ENCODE measurements around the gene SLTM. TPM values are rescaled to one million over a fixed set of nuclear protein-coding genes. Genes with fewer than 3 reads are reported as not detected.
"Not testable (repeated sequence)": the region's sequence is repeated elsewhere in the genome, so short reads cannot be mapped to it uniquely, and the experiment has no call there.

SLTM gene
- total RNA-seq, 2 experiments from 2014 or later, result 75.7 to 79.2 TPM

- DNase-seq; H3K4me1 Mint-ChIP-seq (ENCODE audit: low read depth); H3K9me3 Mint-ChIP-seq; H3K27ac Mint-ChIP-seq; intact Hi-C loops (cut with micrococcal nuclease); H3K36me3 Mint-ChIP-seq; POLR2A ChIA-PET; H3K27me3 Mint-ChIP-seq; CTCF ChIA-PET; H3K4me3 Mint-ChIP-seq: not testable (repeated sequence)
These were observed 99.6 kb downstream of the SLTM start for GRCh38 chr15:58833681-58834426.

GRCh38 chr15:58830556-58830955 is 102.9 kb downstream of the SLTM start:
- no peaks in the 10 kb centered on the region for H3K27me3 Mint-ChIP-seq
- H3K27ac Mint-ChIP-seq, result no peak overlapping the region
- ChIA-PET CTCF (no interaction called here), POLR2A (no interaction called here)
- no peak for DNase-seq
- no peak overlapping the region for H3K4me3 Mint-ChIP-seq
- peaks cover 17% of the 10 kb centered on the region for H3K36me3 Mint-ChIP-seq
- no peaks in the 10 kb centered on the region for H3K4me1 Mint-ChIP-seq (ENCODE audit: low read depth)
- intact Hi-C loops (cut with micrococcal nuclease), result no loop called here
- no peaks in the 10 kb centered on the region for H3K9me3 Mint-ChIP-seq

Other genes with a start within 250 kb of the SLTM start
- gene ADAM10, start 184.0 kb downstream of the SLTM start, total RNA-seq, result 10 to 100 TPM; 80.1 to 82.3 TPM
- 10 to 100 TPM in 1 of 2 experiments, 1 to 10 TPM in 1; 8.0 to 11.6 TPM for gene MINDY2, start 162.4 kb downstream of the SLTM start, total RNA-seq
- gene RNF111, start 54.0 kb upstream of the SLTM start, total RNA-seq, result 10 to 100 TPM; 22.6 to 25.0 TPM
- gene CCNB2, start 171.5 kb upstream of the SLTM start, total RNA-seq, result 10 to 100 TPM; 74.7 to 76.0 TPM